Vagina (tissue), 2 donors: ENCODE measurements around the gene SPARCL1. TPM values are rescaled to one million over a fixed set of nuclear protein-coding genes. Genes with fewer than 3 reads are reported as not detected.
A peak's percentile ranks its signal among the peaks of the same experiment; 100 is the strongest.
"Not testable (repeated sequence)": the region's sequence is repeated elsewhere in the genome, so short reads cannot be mapped to it uniquely, and the experiment has no call there.

Source experiments
- DNase-seq, 2 donors: peaks; one replicate each; pipeline ENCODE4 v3.0.0-alpha.2; 2017; ENCODE audit errors: extremely low spot score in 2 of 2
- H3K27ac ChIP-seq: fragments of 200-600 bp; sonication (generic); one replicate; pipeline ENCODE4 v1.5.1; 2019
- H3K27me3 ChIP-seq: fragments of 200-600 bp; sonication (generic); one replicate; pipeline ENCODE4 v1.5.1; 2019
- H3K36me3 ChIP-seq, 2 donors: fragments of 200-600 bp; sonication (generic); one replicate each; pipeline ENCODE4 v1.5.1; 2017 to 2019
- H3K4me1 ChIP-seq: fragments of 200-600 bp; sonication (generic); one replicate; pipeline ENCODE4 v1.5.1; 2019
- H3K4me3 ChIP-seq, 2 donors: fragments of 200-600 bp; sonication (generic); 1 replicate in 1 of 2; 2 replicates in 1 of 2; pipeline ENCODE4 v1.5.1; 2016 to 2019
- H3K9me3 ChIP-seq: fragments of 200-600 bp; sonication (generic); one replicate; pipeline ENCODE4 v1.5.1; 2019
- POLR2A ChIP-seq, 2 donors: fragments of 450-650 bp; IDR thresholded peaks; one replicate each; pipeline ENCODE4 v1.6.1; 2017; ENCODE audit warnings: antibody characterized with exemption in 2 of 2, mild to moderate bottlenecking in 2 of 2, moderate library complexity in 2 of 2
- POLR2AphosphoS5 ChIP-seq, 2 donors: sonication (generic); formaldehyde crosslinking; IDR thresholded peaks; one replicate each; pipeline ENCODE4 v1.9.0; 2017; ENCODE audit warnings: antibody characterized with exemption in 2 of 2, mild to moderate bottlenecking in 2 of 2, low read depth in 1 of 2; ENCODE audit not compliant: insufficient read depth in 1 of 2
- intact Hi-C: fragments of 100-400 bp; cut with DNase I; formaldehyde crosslinking; loops from one replicate; pipeline ENCODE4 v1.15.1; 2023
- total RNA-seq: library from RNA; depleted of rRNA; stranded (reverse); fragments of >200 nt; gene quantifications from one replicate; pipeline ENCODE4 v1.2.3, GENCODE V29; 2016
- TF ChIP-seq, protein P1 (sequence below), 3 experiments: fragments of 450-650 bp in 2 of 3; fragments of 200-600 bp in 1 of 3; sonication (generic) in 1 of 3; IDR thresholded peaks; one replicate each; pipeline ENCODE4 v1.5.1; 2017 to 2019; ENCODE audit warnings: antibody characterized with exemption in 3 of 3, mild to moderate bottlenecking in 2 of 3, moderate library complexity in 2 of 3

SPARCL1 gene
- total RNA-seq, 1 donor from 2014 or later: 558 TPM

DNA sequence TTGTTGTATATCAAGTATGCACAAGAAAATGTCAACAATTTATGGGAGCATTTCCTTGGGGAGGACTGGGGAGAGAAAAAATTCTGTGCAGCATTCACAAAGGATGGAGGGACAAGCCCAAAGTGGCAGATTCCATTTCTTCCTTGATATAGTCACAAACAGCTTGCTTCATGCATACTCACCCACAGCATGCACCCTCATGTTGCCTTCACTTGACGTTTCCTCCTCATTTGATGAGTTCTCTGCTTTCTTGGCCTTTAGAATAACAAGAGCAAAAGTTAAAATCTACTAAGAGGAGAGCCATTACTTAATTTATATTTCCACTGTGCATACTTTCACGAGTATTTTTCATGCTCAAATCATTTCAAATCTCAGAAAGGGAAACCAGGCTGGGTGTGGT, 37.7 kb downstream of the SPARCL1 start:
- DNase-seq: no peak
- intact Hi-C loops: no loop called here
- H3K27me3 ChIP-seq: no peaks in the 10 kb centered on the region
- TF ChIP-seq POLR2AphosphoS5 (IDR thresholded peaks at IDR 0.05; ENCODE audit: insufficient read depth in 1 of 2, low read depth in 1 of 2) (no peak), POLR2A (IDR thresholded peaks at IDR 0.05) (no peak)
- TF ChIP-seq, protein P1, sequence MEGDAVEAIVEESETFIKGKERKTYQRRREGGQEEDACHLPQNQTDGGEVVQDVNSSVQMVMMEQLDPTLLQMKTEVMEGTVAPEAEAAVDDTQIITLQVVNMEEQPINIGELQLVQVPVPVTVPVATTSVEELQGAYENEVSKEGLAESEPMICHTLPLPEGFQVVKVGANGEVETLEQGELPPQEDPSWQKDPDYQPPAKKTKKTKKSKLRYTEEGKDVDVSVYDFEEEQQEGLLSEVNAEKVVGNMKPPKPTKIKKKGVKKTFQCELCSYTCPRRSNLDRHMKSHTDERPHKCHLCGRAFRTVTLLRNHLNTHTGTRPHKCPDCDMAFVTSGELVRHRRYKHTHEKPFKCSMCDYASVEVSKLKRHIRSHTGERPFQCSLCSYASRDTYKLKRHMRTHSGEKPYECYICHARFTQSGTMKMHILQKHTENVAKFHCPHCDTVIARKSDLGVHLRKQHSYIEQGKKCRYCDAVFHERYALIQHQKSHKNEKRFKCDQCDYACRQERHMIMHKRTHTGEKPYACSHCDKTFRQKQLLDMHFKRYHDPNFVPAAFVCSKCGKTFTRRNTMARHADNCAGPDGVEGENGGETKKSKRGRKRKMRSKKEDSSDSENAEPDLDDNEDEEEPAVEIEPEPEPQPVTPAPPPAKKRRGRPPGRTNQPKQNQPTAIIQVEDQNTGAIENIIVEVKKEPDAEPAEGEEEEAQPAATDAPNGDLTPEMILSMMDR (IDR thresholded peaks at IDR 0.05): no peak
- no peak overlapping the region for H3K4me3 ChIP-seq
- peak overlapping the region; percentile 28 for H3K27ac ChIP-seq
- H3K9me3 ChIP-seq: no peaks in the 10 kb centered on the region
- peaks cover 9% of the 10 kb centered on the region for H3K4me1 ChIP-seq
- peaks cover 18 to 80% of the 10 kb centered on the region in 2 donors for H3K36me3 ChIP-seq

DNA sequence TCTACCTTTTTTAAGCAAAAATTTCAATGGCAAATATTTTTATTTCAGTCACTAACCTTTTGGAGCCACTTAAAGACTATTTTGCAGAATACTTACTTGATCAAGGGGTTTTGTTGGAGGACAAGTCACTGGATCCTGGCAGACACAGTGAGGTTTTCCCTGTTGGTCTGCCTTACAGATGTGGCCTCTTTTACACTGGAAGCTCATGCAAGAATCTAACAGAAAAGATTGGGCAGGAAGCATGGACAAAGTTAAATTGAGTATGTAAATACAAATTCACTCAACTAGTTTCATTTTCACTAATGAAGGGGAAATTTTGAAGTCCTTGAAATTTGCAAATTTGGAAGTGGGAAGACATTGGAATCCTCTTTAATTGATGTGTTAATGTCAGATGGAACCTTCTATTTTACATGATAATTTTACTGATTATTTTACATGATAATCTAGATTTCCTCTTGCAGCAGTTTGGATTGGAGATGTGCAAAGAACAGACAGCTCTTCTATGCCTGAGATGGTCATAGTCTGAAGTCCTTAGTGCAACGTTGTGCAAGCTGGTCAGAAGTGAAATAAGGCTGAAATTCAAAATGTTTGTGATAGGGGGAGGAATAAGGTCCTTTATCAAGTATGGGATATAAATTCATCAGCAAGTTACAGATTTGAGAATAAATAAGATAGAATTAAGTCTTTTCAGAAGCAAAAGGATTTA, 38.4 kb downstream of the SPARCL1 start:
- no peak overlapping the region for H3K4me3 ChIP-seq
- intact Hi-C loops: no loop called here
- no peak for DNase-seq
- no peak for TF ChIP-seq POLR2A (IDR thresholded peaks at IDR 0.05)
- TF ChIP-seq POLR2AphosphoS5 (IDR thresholded peaks at IDR 0.05; ENCODE audit: insufficient read depth in 1 of 2, low read depth in 1 of 2): no peak
- TF ChIP-seq, protein P1 (IDR thresholded peaks at IDR 0.05): no peak
- H3K4me1 ChIP-seq: peaks cover 9% of the 10 kb centered on the region
- peaks cover 18 to 78% of the 10 kb centered on the region in 2 donors for H3K36me3 ChIP-seq
- H3K9me3 ChIP-seq: no peaks in the 10 kb centered on the region
- peak overlapping the region; percentile 37 for H3K27ac ChIP-seq
- no peaks in the 10 kb centered on the region for H3K27me3 ChIP-seq

DNA sequence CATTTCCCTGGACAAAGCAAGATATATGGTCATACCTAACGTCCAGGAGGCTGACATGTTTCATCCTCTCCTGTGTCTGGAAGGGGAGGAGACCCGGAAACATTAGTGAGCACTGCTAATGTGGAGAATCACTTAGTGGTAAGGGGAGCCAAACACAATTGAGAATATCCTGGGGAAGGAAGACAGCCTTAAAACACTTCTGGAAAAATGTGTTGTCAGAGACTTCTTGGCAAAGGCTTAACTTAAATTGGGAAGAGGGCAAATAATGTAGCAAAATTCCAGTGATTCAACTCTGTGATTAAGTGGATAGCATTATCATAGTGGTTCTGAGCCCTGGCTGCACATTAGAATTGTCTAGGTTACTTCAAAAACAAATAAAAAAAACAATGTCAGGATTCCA, 39.5 kb downstream of the SPARCL1 start:
- peaks cover 18 to 66% of the 10 kb centered on the region in 2 donors for H3K36me3 ChIP-seq
- intact Hi-C loops: no loop called here
- no peak overlapping the region for H3K4me3 ChIP-seq
- H3K27ac ChIP-seq: peak overlapping the region; percentile 37
- no peaks in the 10 kb centered on the region for H3K9me3 ChIP-seq
- TF ChIP-seq POLR2AphosphoS5 (IDR thresholded peaks at IDR 0.05; ENCODE audit: insufficient read depth in 1 of 2, low read depth in 1 of 2): peak in 1 of 2 donors; percentile 70
- no peak for TF ChIP-seq POLR2A (IDR thresholded peaks at IDR 0.05)
- peaks cover 9% of the 10 kb centered on the region for H3K4me1 ChIP-seq
- H3K27me3 ChIP-seq: no peaks in the 10 kb centered on the region
- no peak for DNase-seq

DNA sequence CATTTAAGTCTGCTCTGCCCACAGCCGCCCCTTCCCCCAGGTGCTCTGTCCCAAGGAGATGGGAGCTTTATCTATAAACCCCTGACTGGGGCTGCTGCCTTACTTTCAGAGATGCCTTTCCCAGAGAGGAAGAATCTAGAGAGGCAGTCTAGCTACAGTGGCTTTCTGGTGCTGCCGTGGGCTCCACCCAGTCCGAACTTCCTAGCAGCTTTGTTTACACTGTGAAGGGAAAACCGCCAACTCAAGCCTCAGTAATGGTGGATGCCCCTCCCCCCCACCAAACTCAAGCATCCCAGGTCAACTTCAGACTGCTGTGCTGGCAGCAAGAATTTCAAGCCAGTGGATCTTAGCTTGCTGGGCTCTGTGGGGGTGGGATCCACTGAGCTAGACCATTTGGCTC, 40.5 kb downstream of the SPARCL1 start:
- DNase-seq: not testable (repeated sequence)
- H3K27ac ChIP-seq: peak overlapping the region; percentile 26

DNA sequence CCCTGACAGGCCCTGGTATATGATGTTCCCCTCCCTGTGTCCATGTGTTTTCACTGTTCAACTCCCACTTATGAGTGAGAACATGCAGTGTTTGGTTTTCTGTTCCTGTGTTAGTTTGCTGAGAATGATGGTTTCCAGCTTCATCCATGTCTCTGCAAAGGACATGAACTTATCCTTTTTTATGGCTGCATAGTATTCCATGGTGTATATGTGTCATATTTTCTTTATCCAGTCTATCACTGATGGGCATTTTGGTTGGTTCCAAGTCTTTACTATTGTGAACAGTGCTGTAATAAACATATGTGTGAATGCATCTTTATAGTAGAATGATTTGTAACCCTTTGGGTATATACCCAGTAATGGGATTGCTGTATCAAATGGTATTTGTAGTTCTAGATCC, 45.9 kb downstream of the SPARCL1 start:
- intact Hi-C loops, H3K4me1 ChIP-seq, H3K4me3 ChIP-seq, H3K27ac ChIP-seq, H3K27me3 ChIP-seq, H3K9me3 ChIP-seq, DNase-seq: not testable (repeated sequence)
- H3K36me3 ChIP-seq: peaks cover 0 to 20% of the 10 kb centered on the region in 2 donors

More for the DNA sequence above, 40.5 kb downstream of the SPARCL1 start:
- H3K27me3 ChIP-seq, intact Hi-C loops, H3K9me3 ChIP-seq, H3K4me3 ChIP-seq, H3K4me1 ChIP-seq: not testable (repeated sequence)
- peaks cover 17 to 56% of the 10 kb centered on the region in 2 donors for H3K36me3 ChIP-seq

DNA sequence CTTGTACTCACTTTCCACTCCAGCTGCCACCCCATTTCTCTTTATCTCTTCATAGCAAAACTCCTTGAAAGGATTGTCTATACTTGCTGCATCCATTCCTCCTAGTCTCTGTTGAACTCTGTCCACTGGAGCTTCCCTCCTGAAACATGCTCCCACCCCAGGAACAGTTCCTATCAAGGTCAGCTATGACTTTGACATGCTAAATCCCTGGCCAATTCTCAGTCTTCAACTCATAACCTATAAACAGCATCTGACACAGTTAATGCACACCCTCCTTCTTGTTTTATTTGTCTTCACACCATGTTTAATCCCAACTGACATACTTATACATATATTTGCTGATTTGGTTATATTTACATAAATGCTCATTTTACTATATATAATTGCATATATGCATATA, 47.8 kb downstream of the SPARCL1 start:
- Histone ChIP-seq H3K27me3 (no peaks in the 10 kb centered on the region), H3K9me3 (no peaks in the 10 kb centered on the region), H3K4me1 (no peaks in the 10 kb centered on the region), H3K36me3 (peaks cover 0 to 24% of the 10 kb centered on the region in 2 donors), H3K4me3 (no peak overlapping the region), H3K27ac (no peak overlapping the region)
- no peak for TF ChIP-seq POLR2A (IDR thresholded peaks at IDR 0.05)
- no peak for TF ChIP-seq POLR2AphosphoS5 (IDR thresholded peaks at IDR 0.05; ENCODE audit: insufficient read depth in 1 of 2, low read depth in 1 of 2)
- TF ChIP-seq, protein P1 (IDR thresholded peaks at IDR 0.05): no peak
- intact Hi-C loops: no loop called here
- no peak for DNase-seq
